Right lobe of liver (tissue), 4 donors: ENCODE data around the gene NAIP.
"Not testable (repeated sequence)": the region's sequence is repeated elsewhere in the genome, so short reads cannot be mapped to it uniquely, and the experiment has no call there.

Experiments
- CTCF ChIP-seq, 4 donors: fragments of 200-600 bp in 3 of 4; fragments of 450-650 bp in 1 of 4; IDR thresholded peaks; one replicate each; pipeline versions ENCODE4 v1.5.1 to v1.8.0; 2016 to 2022; ENCODE audit warnings: antibody characterized with exemption in 4 of 4, mild to moderate bottlenecking in 2 of 4
- POLR2A ChIP-seq: fragments of 450-650 bp; IDR thresholded peaks from one replicate; pipeline ENCODE4 v1.6.1; 2017; ENCODE audit warnings: antibody characterized with exemption, mild to moderate bottlenecking
- donor health status: DM: no; HTN: no; CAD: no.
- donor health status: DM: no; HTN: no; CAD: no.
- donor health status: DM: no; HTN: yes; CAD: no.

DNA sequence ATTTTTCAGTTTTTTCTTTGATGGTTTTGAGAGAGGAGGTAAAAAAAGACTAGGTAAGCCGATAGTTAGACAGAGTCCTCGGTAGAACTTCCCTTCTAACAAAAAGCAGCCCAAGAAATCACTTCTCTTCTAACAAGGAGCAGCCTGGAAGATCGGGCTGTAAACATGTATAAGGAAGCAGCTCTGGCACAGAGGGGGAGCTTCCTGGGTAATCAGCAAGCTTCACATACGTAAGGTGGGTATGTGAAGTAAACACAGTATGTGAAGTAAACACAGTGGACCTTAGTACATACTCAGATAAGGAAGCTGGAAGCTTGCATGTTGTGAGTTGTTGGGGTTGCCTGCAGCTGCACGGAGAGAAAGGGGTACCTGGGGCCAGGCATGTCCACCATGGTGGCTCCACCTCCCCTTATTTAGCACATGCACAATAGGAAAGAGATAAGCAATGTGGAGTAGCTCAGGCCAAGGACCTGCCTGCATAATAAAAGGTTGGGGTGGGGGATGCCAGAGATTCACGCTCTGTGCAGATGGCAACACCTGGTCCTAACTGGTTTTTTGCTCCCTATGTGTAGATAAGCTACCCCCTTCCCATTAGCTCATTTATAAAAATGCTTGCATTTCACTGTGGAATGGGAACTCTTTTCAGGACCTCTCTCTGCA is 93.3 kb downstream of the NAIP start:
- not testable (repeated sequence) for TF ChIP-seq CTCF (IDR thresholded peaks at IDR 0.05); POLR2A
